Forelimb muscle (tissue), 1 donor: Measurements from ENCODE around the gene VWA7. TPM values are rescaled to one million over a fixed set of nuclear protein-coding genes. Genes with fewer than 3 reads are reported as not detected.
"Not testable (repeated sequence)": the region's sequence is repeated elsewhere in the genome, so short reads cannot be mapped to it uniquely, and the experiment has no call there.

ENCODE experiments used
- DNase-seq: peaks from one replicate; pipeline ENCODE4 v3.0.0-alpha.2; 2013; ENCODE audit warnings: low read depth
- polyA plus RNA-seq: library from polyadenylated mRNA; unstranded; fragments of 120-200 nt; gene quantifications from one replicate; pipeline ENCODE4 v1.2.1, GENCODE V29; 2013; ENCODE audit not compliant: insufficient read length

VWA7 gene
- polyA plus RNA-seq, 1 donor = 2.9 TPM

DNA sequence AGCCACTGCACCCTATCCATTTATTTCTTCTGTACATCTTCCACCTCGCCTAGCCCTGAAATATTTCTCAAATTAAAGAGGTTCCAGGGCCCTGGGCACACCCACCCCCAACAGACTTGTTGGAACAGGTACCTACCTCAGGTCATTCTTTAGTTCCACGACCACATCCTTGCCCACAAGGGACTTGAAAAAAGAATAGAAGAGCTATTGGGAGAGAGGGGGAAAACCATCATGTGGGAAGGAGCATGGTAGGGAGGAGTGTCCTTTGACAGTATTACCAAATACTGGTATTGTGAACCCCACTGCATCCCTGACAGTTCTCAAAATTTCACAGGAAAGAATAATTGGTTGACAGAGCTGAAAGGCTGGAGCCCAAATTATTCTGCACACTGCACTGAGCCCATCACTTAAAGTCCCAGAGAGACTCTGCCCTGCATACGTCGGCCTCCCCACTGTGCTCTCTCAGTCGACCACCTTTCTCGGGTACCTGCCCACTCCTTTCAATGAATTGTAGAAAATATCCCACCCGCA lies 28.9 kb upstream of the VWA7 start:
- DNase-seq = no peak

DNA sequence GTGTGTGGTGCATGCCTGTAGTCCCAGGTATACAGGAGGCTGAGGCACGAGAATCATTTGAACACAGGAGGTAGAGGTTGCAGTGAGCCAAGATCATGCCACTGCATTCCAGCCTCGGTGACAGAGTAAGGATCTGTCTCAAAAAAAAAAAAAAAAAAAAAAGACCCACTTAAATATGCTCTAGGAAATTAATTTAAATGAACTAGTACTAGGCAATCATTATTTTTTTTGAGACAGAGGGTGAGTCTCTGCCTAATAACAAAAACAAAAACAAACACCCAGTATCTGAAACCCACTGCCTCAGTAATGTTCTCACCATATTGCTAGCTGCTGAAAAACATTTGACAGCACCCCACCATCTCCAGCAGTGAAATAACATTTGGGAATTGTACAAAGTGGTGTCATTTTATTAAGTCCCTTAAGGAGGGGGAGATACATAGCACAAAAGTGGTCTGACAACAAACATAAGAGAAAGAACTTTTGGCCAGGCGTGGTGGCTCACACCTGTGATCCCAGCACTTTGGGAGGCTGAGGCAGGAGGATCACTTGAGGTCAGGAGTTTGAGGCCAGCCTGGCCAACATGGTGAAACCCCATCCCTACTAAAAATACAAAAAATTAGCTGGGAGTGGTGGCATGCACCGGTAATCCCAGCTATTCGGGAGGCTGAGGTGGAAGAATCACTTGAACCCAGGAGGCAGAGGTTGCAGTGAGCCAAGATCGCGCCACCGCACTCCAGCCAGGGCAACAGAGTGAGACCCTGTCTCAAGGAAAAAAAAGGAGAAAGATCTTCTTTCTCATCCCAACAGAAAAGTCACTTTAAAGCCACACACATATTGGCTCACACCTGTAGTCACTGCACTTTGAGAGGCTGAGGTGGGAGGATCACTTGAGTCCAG lies 24.2 kb upstream of the VWA7 start:
- not testable (repeated sequence) for DNase-seq

DNA sequence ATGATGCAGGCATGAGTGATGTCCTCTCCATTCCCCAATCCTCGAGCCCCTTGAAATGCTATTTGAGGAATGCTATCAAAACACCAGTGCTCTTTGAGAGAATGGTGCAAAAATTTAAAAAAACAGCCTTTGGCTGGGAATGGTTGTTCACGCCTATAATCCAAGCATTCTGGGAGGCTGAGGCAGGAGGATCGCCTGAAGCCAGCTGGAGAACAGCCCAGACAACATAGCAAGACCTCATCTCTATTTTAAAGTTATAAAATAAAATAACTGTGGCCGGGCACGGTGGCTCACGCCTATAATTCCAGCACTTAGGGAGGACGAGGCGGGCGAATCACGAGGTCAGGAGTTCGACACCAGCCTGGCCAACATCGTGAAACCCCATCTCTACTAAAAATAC lies 22.7 kb upstream of the VWA7 start:
- DNase-seq = no peak

DNA sequence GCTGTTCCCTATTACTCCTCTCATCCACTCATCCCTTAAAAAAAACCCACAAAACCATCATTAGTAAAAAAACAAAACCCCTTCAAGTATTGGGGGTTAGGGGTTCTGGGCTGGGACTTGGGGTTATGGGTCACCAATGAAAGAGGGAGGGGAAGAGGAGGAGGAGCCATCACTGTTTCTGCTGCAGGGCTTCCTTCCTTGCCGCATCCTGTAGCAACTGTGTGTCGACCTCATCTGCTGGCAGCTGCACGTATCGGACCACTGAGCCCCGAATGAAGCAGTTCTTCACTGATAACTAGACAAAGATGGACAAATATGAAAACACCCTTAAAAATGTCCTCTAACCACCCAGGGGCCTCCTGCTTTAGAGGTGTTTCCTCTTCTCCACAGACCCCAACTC lies 20.5 kb upstream of the VWA7 start:
- no peak for DNase-seq

DNA sequence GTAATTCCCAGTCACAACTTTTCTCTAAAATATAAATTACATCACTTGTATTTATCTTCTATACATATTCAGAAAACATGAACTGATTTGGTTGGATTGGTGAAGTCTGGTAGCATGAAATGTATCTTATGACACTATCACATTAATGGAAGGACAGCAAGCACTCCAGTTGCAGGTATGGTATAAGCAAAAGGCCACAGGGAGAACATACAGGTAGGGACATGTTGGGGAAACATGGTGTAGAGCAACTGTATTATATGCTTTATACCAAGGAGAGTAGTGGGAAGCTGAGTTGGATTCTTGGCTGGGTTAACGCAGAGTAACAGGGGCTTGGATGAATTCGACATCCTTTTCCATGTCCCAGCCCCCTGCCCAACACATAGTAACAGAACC lies 19.9 kb upstream of the VWA7 start:
- DNase-seq = no peak

DNA sequence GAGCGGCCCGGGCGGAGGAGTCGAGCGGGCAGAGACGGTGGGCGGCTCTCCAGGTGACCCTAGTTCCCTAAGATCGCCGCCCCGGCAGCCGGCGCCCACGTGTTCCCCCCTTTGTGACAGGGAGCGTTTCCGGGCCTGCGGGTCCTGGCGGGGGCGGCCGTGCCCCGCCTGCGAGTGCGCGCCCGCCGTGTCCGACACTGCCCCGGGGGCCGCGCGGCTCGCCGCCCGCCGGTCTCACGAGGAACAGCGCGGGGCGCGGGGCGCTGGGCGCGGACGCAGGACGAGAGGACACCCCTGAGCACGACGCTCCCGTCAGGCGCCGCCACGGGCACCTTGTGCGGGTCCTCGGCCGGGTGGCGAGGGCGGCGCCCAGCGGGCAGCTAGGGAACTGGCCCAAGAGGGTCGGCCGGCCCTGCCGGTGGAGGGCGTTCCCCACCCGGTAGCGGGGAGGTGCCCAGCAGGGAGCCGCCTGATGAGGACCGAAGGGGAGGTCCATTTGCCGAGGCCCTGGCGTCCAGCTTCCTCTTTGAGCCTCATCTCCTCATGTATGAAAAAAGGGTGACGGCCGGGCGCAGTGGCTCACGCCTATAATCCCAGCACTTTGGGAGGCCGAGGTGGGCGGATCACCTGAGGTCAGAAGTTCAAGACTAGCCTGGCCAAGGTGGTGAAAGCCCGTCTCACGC lies 18.6 kb upstream of the VWA7 start, which contains the start of gene VARS1:
TSS of gene VARS1 (minus strand) at position 137 of the 683 bp plus-strand sequence. CDS start 535 bp downstream, outside the sequence.
- DNase-seq = no peak

DNA sequence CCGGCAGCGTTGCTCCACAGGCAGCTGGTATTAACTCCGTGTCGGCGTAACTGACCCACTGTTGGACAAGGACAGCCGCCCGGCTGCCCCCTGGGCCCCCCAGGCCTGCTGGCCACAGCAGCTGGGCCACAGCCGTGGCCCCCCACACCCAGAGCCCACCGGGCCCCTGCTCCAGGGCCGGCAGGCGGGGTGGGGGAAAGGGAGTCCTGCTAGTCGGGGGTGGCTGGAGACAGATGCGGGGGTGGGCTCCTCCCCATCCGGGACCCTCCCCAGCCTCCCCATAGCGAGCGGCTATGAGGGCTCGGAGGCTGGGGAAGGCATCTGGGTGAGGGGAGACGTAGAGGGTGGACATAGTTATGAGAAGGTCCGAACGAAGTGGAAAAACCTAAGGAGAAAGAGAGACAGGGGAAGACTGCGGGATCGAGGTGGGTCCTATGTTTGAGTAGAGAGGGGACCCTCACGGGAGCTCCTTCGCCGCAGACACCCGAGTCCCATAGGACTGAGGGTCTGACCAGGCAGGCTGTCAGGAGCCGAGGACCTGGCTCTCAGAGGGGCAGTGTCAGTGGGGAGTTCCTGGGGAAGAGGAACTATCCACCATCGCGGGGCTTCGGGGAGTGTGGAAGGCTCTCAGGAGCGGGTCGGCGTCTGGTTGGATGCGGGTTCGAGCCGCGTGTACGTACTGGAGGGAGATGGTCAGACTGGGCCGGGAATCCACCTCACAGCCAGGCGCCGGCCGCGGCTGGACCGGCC lies 17.9 kb upstream of the VWA7 start:
- DNase-seq = no peak

DNA sequence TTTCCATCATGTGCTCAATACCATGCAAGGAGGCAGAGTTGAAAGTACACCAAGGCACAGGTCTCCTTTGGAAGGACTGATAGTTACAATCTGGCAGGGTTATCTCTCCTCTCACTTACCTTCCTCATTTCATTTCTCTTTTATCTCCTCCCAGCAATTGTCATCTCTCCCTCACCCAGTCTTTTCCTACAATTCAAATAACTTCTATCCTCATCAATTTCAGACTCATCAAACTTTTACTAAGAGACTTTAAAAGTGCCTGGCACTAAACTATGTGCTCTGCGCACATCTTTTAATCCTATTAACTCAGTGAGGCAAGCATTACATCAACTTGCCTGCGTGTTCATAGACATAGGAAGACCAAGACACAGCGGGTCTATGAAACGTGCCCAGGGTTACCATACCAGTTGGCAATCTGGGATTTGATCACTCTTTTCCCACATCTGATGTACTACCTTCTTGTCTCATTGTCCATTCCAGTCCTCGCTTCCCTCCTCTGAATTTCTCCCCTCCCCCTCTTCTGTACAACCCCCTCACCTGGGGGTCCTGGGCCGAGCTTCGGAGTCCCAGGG lies 17.3 kb upstream of the VWA7 start:
- no peak for DNase-seq

DNA sequence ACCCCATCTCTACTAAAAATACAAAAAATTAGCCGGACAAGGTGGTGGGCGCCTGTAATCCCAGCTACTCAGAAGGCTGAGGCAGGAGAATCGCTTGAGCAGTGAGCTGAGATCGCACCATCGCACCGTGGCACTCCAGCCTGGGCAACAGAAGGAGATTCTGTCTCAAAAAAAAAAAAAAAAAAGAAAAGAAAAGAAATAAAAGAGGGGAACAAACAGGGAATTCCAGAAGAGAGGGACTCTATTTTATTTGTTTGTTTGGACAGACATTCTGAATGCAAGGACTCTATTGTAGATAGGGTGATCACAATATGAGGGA lies 16.8 kb upstream of the VWA7 start:
- DNase-seq = not testable (repeated sequence)

DNA sequence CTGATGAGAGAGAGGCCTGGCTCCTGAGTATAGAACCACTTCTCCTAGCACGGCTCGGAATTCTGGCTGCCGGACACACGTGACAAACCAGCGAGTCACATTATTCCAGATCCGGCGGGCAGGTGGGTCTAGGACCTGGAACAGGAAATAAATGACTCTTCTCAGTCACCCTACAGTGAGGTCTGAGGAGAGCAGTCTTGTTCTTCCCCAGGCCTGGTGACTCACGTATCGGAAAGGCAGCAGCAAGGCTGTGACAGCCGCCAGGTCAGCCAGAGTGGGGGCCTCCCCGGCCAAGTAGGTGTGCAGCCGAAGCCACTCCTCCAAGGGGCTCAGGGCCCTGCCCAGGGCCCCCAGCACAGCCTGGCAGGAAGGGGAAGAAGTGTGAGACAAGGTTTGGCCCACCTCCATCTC lies 15.6 kb upstream of the VWA7 start:
- DNase-seq = no peak

DNA sequence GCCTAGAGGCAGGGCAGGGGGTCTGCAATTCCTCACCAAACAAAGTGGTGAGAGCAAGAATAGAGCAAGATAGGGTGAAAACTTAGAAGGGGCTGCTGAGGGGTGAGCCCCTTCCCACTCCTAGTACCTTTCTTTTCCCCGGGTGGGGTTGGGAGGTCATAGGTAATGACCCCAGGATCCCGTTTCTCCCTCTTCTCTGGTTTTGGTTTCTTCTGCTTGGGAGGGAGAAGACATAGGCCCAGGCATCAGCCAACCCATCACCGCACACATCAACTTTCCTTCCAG lies 14.9 kb upstream of the VWA7 start:
- DNase-seq = no peak

DNA sequence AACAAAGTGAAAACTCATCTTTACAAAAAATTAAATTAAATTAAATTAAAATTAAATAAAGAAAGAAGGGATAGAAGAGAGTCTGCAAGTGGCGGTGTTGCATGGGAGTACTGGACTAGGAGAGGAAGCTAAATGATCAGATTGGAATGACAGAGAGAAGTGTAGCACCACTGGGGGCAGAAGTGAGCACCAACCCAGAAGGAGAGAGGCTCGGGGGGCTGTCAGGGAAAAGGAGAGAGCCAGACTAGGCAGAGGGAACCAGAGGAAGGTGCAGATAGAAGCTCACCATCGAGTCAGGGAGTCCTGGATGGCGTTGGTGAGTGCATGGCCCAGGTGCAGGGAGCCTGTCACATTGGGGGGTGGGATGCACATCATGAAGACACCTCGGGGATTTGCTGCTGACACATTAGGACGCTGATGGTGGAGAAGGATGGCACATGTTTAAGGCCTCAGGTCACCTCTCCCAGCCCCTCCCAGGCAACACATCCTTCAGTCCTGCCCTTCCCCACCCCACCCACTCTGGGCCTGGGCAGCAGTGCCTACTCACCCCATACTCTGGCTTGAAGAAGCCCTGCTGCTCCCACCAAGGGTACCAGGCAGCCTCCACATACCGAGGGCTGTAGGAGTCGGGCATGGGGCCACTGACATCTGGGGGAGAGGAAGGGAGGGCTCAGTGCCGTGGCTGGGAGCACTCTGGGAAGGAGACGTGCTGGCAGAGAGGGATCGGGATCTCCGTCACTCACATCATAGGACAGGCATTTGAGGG lies 14.4 kb upstream of the VWA7 start:
- DNase-seq = no peak

DNA sequence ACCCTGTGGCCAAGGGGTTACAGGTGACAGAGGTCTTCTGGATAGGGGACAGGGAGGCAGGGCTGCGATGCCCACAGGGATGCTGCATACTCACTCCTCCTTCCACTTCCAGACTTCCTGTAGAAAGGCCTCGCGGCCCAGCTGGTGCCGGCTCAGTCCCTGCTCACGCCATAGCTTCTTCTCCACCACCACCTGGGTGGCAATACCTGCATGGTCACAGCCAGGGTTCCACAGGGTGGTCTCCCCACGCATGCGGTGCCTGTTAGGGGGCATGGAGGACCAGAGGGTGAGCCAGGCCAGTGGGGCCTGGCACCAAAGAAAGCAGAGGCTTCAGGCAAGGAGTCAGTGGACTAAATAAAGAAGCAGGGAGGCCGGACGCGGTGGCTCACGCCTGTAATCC lies 8.3 kb upstream of the VWA7 start:
- DNase-seq = no peak

DNA sequence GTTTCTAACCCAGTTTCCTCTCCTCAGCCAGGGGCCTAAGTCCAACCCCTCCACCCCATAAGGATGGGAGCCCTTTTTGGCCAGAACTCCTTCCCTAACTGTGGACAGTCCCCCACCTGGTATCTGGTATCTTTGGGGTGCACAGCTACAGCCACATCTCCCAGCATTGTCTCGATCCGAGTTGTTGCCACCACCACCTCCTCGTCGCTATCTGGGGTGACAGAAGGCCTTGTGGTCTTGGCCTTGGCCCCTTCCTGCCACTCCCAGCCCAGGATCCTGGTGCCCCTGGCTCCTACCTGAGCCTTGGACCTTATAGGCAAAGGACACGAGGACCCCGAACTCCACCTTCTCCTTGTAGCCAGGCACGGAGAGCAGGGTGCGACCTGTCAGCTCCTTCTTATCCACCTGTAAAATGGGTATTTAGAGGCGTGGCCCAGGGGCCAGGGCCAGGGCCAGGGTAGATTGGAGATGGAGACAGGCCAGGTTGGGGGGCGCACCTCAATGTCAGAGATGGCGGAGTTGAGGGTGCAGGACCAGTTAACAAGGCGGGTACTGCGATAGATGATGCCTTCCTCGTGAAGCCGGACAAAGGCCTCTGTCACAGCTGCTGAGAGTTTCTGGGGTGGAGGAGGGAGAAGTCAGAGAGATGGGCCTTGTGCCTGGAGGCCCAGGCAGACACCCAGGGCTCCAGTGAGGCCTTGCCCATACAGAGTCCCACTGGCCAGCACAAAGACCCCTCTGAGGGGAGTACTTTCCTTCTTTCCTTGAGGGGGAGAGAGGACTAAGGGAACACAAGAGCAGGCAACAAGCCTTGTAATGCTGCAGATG lies 7.2 kb upstream of the VWA7 start:
- DNase-seq = no peak

DNA sequence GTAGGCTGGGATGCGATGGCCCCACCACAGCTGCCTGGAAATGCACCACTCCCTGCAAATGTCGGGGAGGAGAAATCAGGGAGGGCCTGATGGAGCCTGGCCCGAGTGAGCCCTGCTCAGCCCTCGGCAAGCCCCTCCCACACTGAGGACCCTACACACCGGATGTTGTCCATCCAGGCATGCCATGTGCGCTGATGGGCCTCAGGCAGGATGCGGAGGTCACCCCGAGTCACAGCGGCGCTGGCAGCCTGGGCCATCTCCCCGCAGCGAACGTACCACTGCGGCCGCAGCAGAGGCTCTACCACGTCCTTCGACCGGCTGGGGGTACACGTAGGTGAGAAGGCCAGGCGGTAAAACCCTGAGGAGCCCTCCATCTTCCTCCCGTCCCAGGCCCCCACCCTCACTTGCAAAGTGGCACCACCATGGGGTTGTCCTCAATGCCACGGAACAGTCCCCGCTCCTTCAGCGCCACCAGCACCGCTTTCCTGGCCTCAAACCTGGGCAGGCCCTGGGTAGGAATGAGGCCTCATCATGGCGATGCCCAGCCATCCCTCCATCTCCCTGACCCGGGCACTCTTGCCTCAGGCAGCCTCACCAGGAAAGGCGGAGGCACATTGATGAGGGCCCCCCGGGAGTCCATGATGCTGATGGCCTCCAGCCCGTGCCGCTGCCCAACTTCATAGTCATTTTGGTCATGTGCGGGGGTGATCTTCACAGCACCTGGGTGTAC lies 5.2 kb upstream of the VWA7 start:
- no peak for DNase-seq

DNA sequence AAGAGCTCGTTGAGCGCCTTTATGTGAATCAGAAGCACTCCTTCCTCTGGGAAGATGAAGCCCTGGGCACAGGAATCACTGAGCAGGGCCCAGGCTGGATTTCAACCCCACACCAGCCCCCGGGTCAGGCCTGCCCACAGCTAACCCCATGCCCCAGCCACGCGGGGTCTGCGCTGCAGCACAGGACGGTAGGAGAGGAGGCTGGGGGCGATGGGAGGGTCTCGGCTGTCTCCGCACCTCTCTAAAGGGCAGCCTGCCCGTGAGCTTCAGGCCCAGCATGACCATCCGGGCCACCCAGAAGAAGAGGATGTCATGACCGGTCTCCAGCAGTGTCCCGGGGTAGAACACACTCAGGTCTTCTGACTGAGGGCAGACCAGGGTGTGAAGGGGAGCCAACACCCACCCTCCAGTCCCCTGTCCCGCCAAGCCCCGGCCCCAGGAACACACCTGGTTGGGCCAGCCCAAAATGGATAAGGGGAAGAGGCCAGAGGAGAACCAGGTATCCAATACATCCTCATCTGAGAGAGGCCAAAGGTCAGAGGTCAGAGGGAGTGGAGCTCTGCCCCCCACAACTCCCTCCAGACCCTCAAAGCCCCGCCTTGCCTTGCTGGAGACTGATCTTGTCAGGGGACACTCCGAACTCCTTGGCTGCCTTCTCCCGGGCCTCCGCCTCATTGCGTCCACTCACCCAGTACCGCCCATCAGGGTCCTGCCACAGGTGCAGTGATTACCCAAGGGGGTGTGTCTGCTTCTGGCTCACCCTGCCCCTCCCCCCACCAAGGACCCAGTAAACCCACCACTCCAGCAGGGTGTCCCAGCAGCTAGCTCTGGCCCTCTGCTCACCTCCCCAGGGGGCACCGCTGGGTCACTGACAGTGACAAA lies 4.4 kb upstream of the VWA7 start:
- DNase-seq = no peak

DNA sequence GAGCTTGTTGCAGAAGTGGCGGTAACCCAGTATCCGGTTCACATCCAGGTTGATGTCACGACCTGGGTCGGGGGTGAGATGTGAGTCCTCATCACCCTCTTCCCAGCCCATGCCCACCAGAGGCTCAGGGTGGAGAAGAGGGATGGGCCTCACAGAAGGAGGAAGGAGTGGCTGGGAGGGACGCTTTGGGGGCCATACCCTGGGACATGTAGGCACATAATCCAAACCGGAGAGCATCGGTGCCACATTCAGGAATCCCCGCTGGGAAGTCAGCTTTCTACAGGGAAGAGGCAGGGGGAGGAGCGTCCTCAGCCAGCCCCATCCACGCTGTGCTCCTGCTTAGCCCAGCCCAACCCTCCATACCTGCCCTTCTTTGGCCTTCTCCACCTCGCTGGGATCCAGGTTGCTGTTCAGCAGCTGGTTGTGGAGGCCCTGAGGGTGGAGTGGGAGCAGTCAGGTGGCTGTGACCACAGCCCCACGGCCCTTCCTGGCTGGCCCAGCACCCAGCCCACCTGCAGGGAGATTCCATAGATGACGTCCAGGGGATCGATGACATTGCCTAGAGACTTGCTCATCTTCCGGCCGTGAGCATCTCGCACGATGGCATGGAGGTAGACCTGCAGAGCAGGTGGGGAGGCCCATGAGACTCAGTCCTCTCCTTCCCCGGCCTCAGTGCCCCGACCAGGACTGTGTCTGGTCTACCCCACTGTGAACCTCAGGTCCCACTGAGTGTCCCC lies 3.5 kb upstream of the VWA7 start:
- no peak for DNase-seq

DNA sequence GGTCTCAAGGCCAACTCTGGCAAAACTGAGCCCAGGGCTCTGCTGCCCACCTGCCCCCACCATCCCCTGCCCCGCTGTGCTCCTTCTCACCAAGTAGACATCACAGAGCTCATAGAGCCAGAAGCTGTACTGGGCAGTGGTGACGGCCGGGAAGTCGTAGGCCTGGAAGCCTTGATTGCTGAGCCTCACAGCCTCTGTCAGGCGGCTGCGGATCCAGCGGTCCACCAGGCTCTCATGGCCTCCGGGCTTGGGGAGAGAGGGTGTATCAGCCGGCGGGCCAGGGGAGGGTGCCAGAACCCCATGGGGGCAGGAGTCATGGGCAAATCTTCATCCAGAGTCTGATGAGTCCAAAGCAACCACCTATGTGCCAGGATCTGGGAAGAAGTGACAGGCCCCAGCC lies 2.8 kb upstream of the VWA7 start:
- DNase-seq = no peak
